ENCODE data around the gene GRM1.

Gene GRM1

GRCh38 chr6:146028851-146029572 lies at the start of gene GRM1:
Gene GRM1, plus strand, starts transcription at chr6:146029062. Its CDS starts 456 bp downstream, at chr6:146029518.
- H3K4me3 ChIP-seq (ENCODE audit: insufficient read length, low read depth): peak within 1 kb of the TSS; percentile 47
- H3K4me1 ChIP-seq (ENCODE audit: insufficient read depth, insufficient read length): no peaks in the 10 kb centered on the region
- no peaks in the 10 kb centered on the region for H3K36me3 ChIP-seq (ENCODE audit: insufficient read depth, insufficient read length, low read length)
- H3K9me3 ChIP-seq (ENCODE audit: insufficient read depth, low read length): no peaks in the 10 kb centered on the region; the same call in 1 of the 2 replicates
- TF ChIP-seq ZNF274 (IDR thresholded peaks at IDR 0.05; ENCODE audit: low read depth, low read length): no peak
- no peak for TF ChIP-seq SUZ12 (IDR thresholded peaks at IDR 0.05; ENCODE audit: extremely low read depth, insufficient read depth, insufficient read length)
- no peak for TF ChIP-seq YY1 (IDR thresholded peaks at IDR 0.05; ENCODE audit: insufficient read depth, insufficient read length)
- no peak for DNase-seq (ENCODE audit: low read depth, low spot score)
- no peak within 1 kb of the TSS for H3K9ac ChIP-seq (ENCODE audit: insufficient read length, low read depth)
- peaks cover 30% of the 10 kb centered on the region for H3K27me3 ChIP-seq (ENCODE audit: insufficient read depth, insufficient read length)

- H3K36me3 ChIP-seq (ENCODE audit: insufficient read depth, insufficient read length, low read length): no peaks in the 10 kb centered on the region
- H3K9ac ChIP-seq (ENCODE audit: insufficient read length, low read depth): no peak overlapping the region
- H3K27me3 ChIP-seq (ENCODE audit: insufficient read depth, insufficient read length): no peaks in the 10 kb centered on the region
- no peaks in the 10 kb centered on the region for H3K4me1 ChIP-seq (ENCODE audit: insufficient read depth, insufficient read length)
- no peaks in the 10 kb centered on the region for H3K9me3 ChIP-seq (ENCODE audit: insufficient read depth, low read length)
- no peak for TF ChIP-seq ZNF274 (IDR thresholded peaks at IDR 0.05; ENCODE audit: low read depth, low read length)
- no peak for TF ChIP-seq YY1 (IDR thresholded peaks at IDR 0.05; ENCODE audit: insufficient read depth, insufficient read length)
- no peak for TF ChIP-seq SUZ12 (IDR thresholded peaks at IDR 0.05; ENCODE audit: extremely low read depth, insufficient read depth, insufficient read length)
- H3K4me3 ChIP-seq (ENCODE audit: insufficient read length, low read depth): no peak overlapping the region
- no peak for DNase-seq (ENCODE audit: low read depth, low spot score)
These were observed 19.5 kb upstream of the GRM1 start for GRCh38 chr6:146009338-146009737.

GRCh38 chr6:146014233-146014632 lies 14.6 kb upstream of the GRM1 start:
- Histone ChIP-seq H3K9ac (ENCODE audit: insufficient read length, low read depth) (no peak overlapping the region), H3K27me3 (ENCODE audit: insufficient read depth, insufficient read length) (no peaks in the 10 kb centered on the region), H3K4me1 (ENCODE audit: insufficient read depth, insufficient read length) (no peaks in the 10 kb centered on the region), H3K36me3 (ENCODE audit: insufficient read depth, insufficient read length, low read length) (no peaks in the 10 kb centered on the region), H3K9me3 (ENCODE audit: insufficient read depth, low read length) (no peaks in the 10 kb centered on the region), H3K4me3 (ENCODE audit: insufficient read length, low read depth) (no peak overlapping the region)
- DNase-seq (ENCODE audit: low read depth, low spot score): no peak
- TF ChIP-seq YY1 (IDR thresholded peaks at IDR 0.05; ENCODE audit: insufficient read depth, insufficient read length) (no peak), ZNF274 (IDR thresholded peaks at IDR 0.05; ENCODE audit: low read depth, low read length) (no peak), SUZ12 (IDR thresholded peaks at IDR 0.05; ENCODE audit: extremely low read depth, insufficient read depth, insufficient read length) (no peak)

- no peak overlapping the region for H3K4me3 ChIP-seq (ENCODE audit: insufficient read length, low read depth)
These were observed 11.2 kb upstream of the GRM1 start for GRCh38 chr6:146017672-146018071.

GRCh38 chr6:146026873-146027272 lies 2.0 kb upstream of the GRM1 start:
- no peak overlapping the region for H3K9ac ChIP-seq (ENCODE audit: insufficient read length, low read depth)
- H3K9me3 ChIP-seq (ENCODE audit: insufficient read depth, low read length): no peaks in the 10 kb centered on the region; the same call in 1 of the 2 replicates
- H3K4me1 ChIP-seq (ENCODE audit: insufficient read depth, insufficient read length): no peaks in the 10 kb centered on the region
- TF ChIP-seq ZNF274 (IDR thresholded peaks at IDR 0.05; ENCODE audit: low read depth, low read length) (no peak), YY1 (IDR thresholded peaks at IDR 0.05; ENCODE audit: insufficient read depth, insufficient read length) (no peak), SUZ12 (IDR thresholded peaks at IDR 0.05; ENCODE audit: extremely low read depth, insufficient read depth, insufficient read length) (no peak)
- no peaks in the 10 kb centered on the region for H3K36me3 ChIP-seq (ENCODE audit: insufficient read depth, insufficient read length, low read length)
- DNase-seq (ENCODE audit: low read depth, low spot score): no peak
- H3K27me3 ChIP-seq (ENCODE audit: insufficient read depth, insufficient read length): peaks cover 30% of the 10 kb centered on the region
- H3K4me3 ChIP-seq (ENCODE audit: insufficient read length, low read depth): no peak overlapping the region

More at GRCh38 chr6:146017672-146018071, 11.2 kb upstream of the GRM1 start:
- TF ChIP-seq YY1 (IDR thresholded peaks at IDR 0.05; ENCODE audit: insufficient read depth, insufficient read length): no peak
- no peak for TF ChIP-seq SUZ12 (IDR thresholded peaks at IDR 0.05; ENCODE audit: extremely low read depth, insufficient read depth, insufficient read length)
- TF ChIP-seq ZNF274 (IDR thresholded peaks at IDR 0.05; ENCODE audit: low read depth, low read length): no peak
- Histone ChIP-seq H3K4me1 (ENCODE audit: insufficient read depth, insufficient read length) (no peaks in the 10 kb centered on the region), H3K36me3 (ENCODE audit: insufficient read depth, insufficient read length, low read length) (no peaks in the 10 kb centered on the region), H3K9ac (ENCODE audit: insufficient read length, low read depth) (no peak overlapping the region), H3K9me3 (ENCODE audit: insufficient read depth, low read length) (no peaks in the 10 kb centered on the region), H3K27me3 (ENCODE audit: insufficient read depth, insufficient read length) (no peaks in the 10 kb centered on the region)
- no peak for DNase-seq (ENCODE audit: low read depth, low spot score)

GRCh38 chr6:146027586-146028251 lies 1.1 kb upstream of the GRM1 start:
- H3K4me3 ChIP-seq (ENCODE audit: insufficient read length, low read depth): peak overlapping the region; percentile 47
- no peak for DNase-seq (ENCODE audit: low read depth, low spot score)
- no peaks in the 10 kb centered on the region for H3K4me1 ChIP-seq (ENCODE audit: insufficient read depth, insufficient read length)
- no peak for TF ChIP-seq ZNF274 (IDR thresholded peaks at IDR 0.05; ENCODE audit: low read depth, low read length)
- no peak for TF ChIP-seq SUZ12 (IDR thresholded peaks at IDR 0.05; ENCODE audit: extremely low read depth, insufficient read depth, insufficient read length)
- no peak for TF ChIP-seq YY1 (IDR thresholded peaks at IDR 0.05; ENCODE audit: insufficient read depth, insufficient read length)
- H3K27me3 ChIP-seq (ENCODE audit: insufficient read depth, insufficient read length): peaks cover 30% of the 10 kb centered on the region
- no peak overlapping the region for H3K9ac ChIP-seq (ENCODE audit: insufficient read length, low read depth)
- H3K36me3 ChIP-seq (ENCODE audit: insufficient read depth, insufficient read length, low read length): no peaks in the 10 kb centered on the region
- no peaks in the 10 kb centered on the region; the same call in 1 of the 2 replicates for H3K9me3 ChIP-seq (ENCODE audit: insufficient read depth, low read length)

GRCh38 chr6:146028252-146028795 lies 538 bp upstream of the GRM1 start:
- no peaks in the 10 kb centered on the region for H3K36me3 ChIP-seq (ENCODE audit: insufficient read depth, insufficient read length, low read length)
- H3K27me3 ChIP-seq (ENCODE audit: insufficient read depth, insufficient read length): peaks cover 30% of the 10 kb centered on the region
- TF ChIP-seq ZNF274 (IDR thresholded peaks at IDR 0.05; ENCODE audit: low read depth, low read length) (no peak), SUZ12 (IDR thresholded peaks at IDR 0.05; ENCODE audit: extremely low read depth, insufficient read depth, insufficient read length) (no peak), YY1 (IDR thresholded peaks at IDR 0.05; ENCODE audit: insufficient read depth, insufficient read length) (no peak)
- no peaks in the 10 kb centered on the region for H3K4me1 ChIP-seq (ENCODE audit: insufficient read depth, insufficient read length)
- no peak overlapping the region for H3K9ac ChIP-seq (ENCODE audit: insufficient read length, low read depth)
- DNase-seq (ENCODE audit: low read depth, low spot score): peak; percentile 57
- no peaks in the 10 kb centered on the region; the same call in 1 of the 2 replicates for H3K9me3 ChIP-seq (ENCODE audit: insufficient read depth, low read length)
- H3K4me3 ChIP-seq (ENCODE audit: insufficient read length, low read depth): no peak overlapping the region
